IMR-90 (cell line): ENCODE results near the gene NOL6. TPM values are rescaled to one million over a fixed set of nuclear protein-coding genes. Genes with fewer than 3 reads are reported as not detected.

Experiments
- ATAC-seq: fragments of 200-7000 bp; cut with Tn5 transposase; 2 replicates; pipeline ENCODE4 v1.9.1; 2020; ENCODE audit warnings: low read depth, mild to moderate bottlenecking, moderate library complexity
- BruUV-seq: library from RNA; stranded (reverse); fragments of 400-500 nt; replicated peaks from 2 replicates; lab custom pipeline; 2021; lab: Mats Ljungman, UMichigan
- CTCF ChIA-PET: fragments of 300-600 bp; formaldehyde crosslinking; extraction: SDS; loops from one replicate; lab custom pipeline; 2021; ENCODE audit warnings: antibody characterized with exemption; lab: Yijun Ruan, JAX
- POLR2A ChIA-PET: fragments of 300-600 bp; sonication (Branson Sonifier 250); formaldehyde crosslinking; loops from one replicate; lab custom pipeline; 2022; ENCODE audit warnings: antibody characterized with exemption; ENCODE audit not compliant: unreplicated experiment; lab: Charles Lee
- DNase-seq: peaks from one replicate; pipeline ENCODE4 v3.0.0; 2013
- H2AFZ ChIP-seq: replicated peaks from 2 replicates; pipeline ENCODE3; 2013; ENCODE audit warnings: low read length, mild to moderate bottlenecking; ENCODE audit not compliant: poor library complexity
- H2AK5ac ChIP-seq: 2 replicates; pipeline ENCODE4 v1.6.1; 2013; ENCODE audit warnings: low read depth, low read length, inconsistent platforms
- H2AK9ac ChIP-seq: replicated peaks from 2 replicates; pipeline ENCODE3; 2013; ENCODE audit warnings: mild to moderate bottlenecking, low read depth, low read length, moderate library complexity; ENCODE audit not compliant: poor library complexity
- H2BK120ac ChIP-seq: 2 replicates; pipeline ENCODE4 v1.6.1; 2013; ENCODE audit warnings: low read depth, low read length, inconsistent platforms
- H2BK15ac ChIP-seq: 3 replicates; pipeline ENCODE4 v1.6.1; 2013; ENCODE audit warnings: low read depth, low read length, inconsistent platforms
- H2BK20ac ChIP-seq: 2 replicates; pipeline ENCODE4 v1.6.1; 2013; ENCODE audit warnings: low read depth, mild to moderate bottlenecking, inconsistent platforms, low read length, moderate library complexity
- H2BK5ac ChIP-seq: 2 replicates; pipeline ENCODE4 v1.6.1; 2013; ENCODE audit warnings: mild to moderate bottlenecking, low read depth, low read length, inconsistent platforms; ENCODE audit not compliant: poor library complexity, severe bottlenecking
- H3K14ac ChIP-seq: replicated peaks from 2 replicates; pipeline ENCODE4 v1.6.1; 2013; ENCODE audit warnings: low read depth, low read length, inconsistent platforms
- H3K18ac ChIP-seq: 2 replicates; pipeline ENCODE4 v1.6.1; 2013; ENCODE audit warnings: low read depth, low read length, control low read depth
- H3K23ac ChIP-seq: 2 replicates; pipeline ENCODE4 v1.6.1; 2013; ENCODE audit warnings: low read depth, low read length, inconsistent platforms
- H3K27ac ChIP-seq: 2 replicates; pipeline ENCODE4 v1.5.1; 2013; ENCODE audit warnings: mild to moderate bottlenecking, control low read depth, low read length; ENCODE audit not compliant: insufficient read depth
- H3K27me3 ChIP-seq: 2 replicates; pipeline ENCODE4 v1.6.1; 2013; ENCODE audit warnings: low read length; ENCODE audit not compliant: control insufficient read depth, insufficient read depth
- H3K36me3 ChIP-seq: 2 replicates; pipeline ENCODE4 v1.6.1; 2013; ENCODE audit warnings: low read length, mixed read lengths; ENCODE audit not compliant: control insufficient read depth, insufficient read depth
- H3K4ac ChIP-seq: 2 replicates; pipeline ENCODE4 v1.6.1; 2013; ENCODE audit warnings: low read depth, low read length, inconsistent platforms
- H3K4me1 ChIP-seq: 2 replicates; pipeline ENCODE4 v1.6.1; 2013; ENCODE audit warnings: low read length, mixed read lengths; ENCODE audit not compliant: control insufficient read depth, insufficient read depth
- H3K4me2 ChIP-seq: 2 replicates; pipeline ENCODE4 v1.6.1; 2013; ENCODE audit warnings: low read depth, mild to moderate bottlenecking, control low read depth, low read length, moderate library complexity
- H3K4me3 ChIP-seq: 2 replicates; pipeline ENCODE4 v1.5.1; 2013; ENCODE audit warnings: low read depth, mild to moderate bottlenecking, control low read depth, low read length, moderate library complexity; ENCODE audit not compliant: insufficient read depth
- H3K56ac ChIP-seq: 2 replicates; pipeline ENCODE4 v1.6.1; 2013; ENCODE audit warnings: low read length, inconsistent platforms; ENCODE audit not compliant: insufficient read depth; ENCODE audit errors: extremely low read depth
- H3K79me1 ChIP-seq, 2 experiments: 2 replicates each; pipeline ENCODE4 v1.6.1; 2013; ENCODE audit warnings: low read length in 2 of 2, inconsistent platforms in 1 of 2, low read depth in 1 of 2
- H3K9ac ChIP-seq: 2 replicates; pipeline ENCODE4 v1.6.1; 2013; ENCODE audit warnings: low read depth, low read length, control low read depth
- H3K9me1 ChIP-seq: 2 replicates; pipeline ENCODE4 v1.6.1; 2013; ENCODE audit warnings: low read length, inconsistent platforms; ENCODE audit not compliant: insufficient read depth
- H3K9me3 ChIP-seq: 2 replicates; pipeline ENCODE4 v1.6.1; 2013; ENCODE audit warnings: low read length; ENCODE audit not compliant: control insufficient read depth, insufficient read depth
- H4K20me1 ChIP-seq: 2 replicates; pipeline ENCODE4 v1.6.1; 2013; ENCODE audit warnings: low read length, inconsistent platforms; ENCODE audit not compliant: insufficient read depth
- H4K5ac ChIP-seq: 2 replicates; pipeline ENCODE4 v1.6.1; 2013; ENCODE audit warnings: mild to moderate bottlenecking, low read depth, low read length, control low read depth
- H4K8ac ChIP-seq, 2 experiments: 2 replicates each; pipeline ENCODE4 v1.6.1; 2013; ENCODE audit warnings: low read depth in 2 of 2, low read length in 2 of 2, control low read depth in 1 of 2, inconsistent platforms in 1 of 2
- H4K91ac ChIP-seq: 2 replicates; pipeline ENCODE4 v1.6.1; 2013; ENCODE audit warnings: low read depth, low read length, inconsistent platforms; ENCODE audit not compliant: insufficient read depth
- CHD1 ChIP-seq: IDR thresholded peaks from 2 replicates; pipeline ENCODE4 v1.6.1; 2012; ENCODE audit warnings: low read depth, low read length, improper control_type of control experiment
- MAFK ChIP-seq: IDR thresholded peaks from 2 replicates; pipeline ENCODE4 v1.6.1; 2012; ENCODE audit warnings: low read depth, low read length, improper control_type of control experiment
- MAZ ChIP-seq: IDR thresholded peaks from 2 replicates; pipeline ENCODE4 v1.6.1; 2012; ENCODE audit warnings: low read depth, mild to moderate bottlenecking, low read length, improper control_type of control experiment, moderate library complexity, borderline replicate concordance
- MXI1 ChIP-seq: IDR thresholded peaks from 2 replicates; pipeline ENCODE4 v1.6.1; 2012; ENCODE audit warnings: low read depth, mild to moderate bottlenecking, low read length, moderate library complexity, borderline replicate concordance
- NFE2L2 ChIP-seq: fragments of 150-350 bp; IDR thresholded peaks from 2 replicates; pipeline ENCODE4 v1.6.1; 2016; ENCODE audit warnings: low read depth, mild to moderate bottlenecking, low read length
- POLR2A ChIP-seq: IDR thresholded peaks from 2 replicates; pipeline ENCODE4 v1.6.1; 2012; ENCODE audit warnings: mild to moderate bottlenecking, low read depth, low read length
- RCOR1 ChIP-seq: IDR thresholded peaks from 2 replicates; pipeline ENCODE4 v1.6.1; 2012; ENCODE audit warnings: mild to moderate bottlenecking, low read length, improper control_type of control experiment; ENCODE audit not compliant: insufficient replicate concordance
- RFX5 ChIP-seq: IDR thresholded peaks from 2 replicates; pipeline ENCODE4 v1.8.0; 2012; ENCODE audit warnings: low read depth, mild to moderate bottlenecking, low read length, moderate library complexity
- WGBS, 2 experiments: methylation state at CpG; one replicate each; pipeline versions ENCODE4 v1.1.5 to v1.1.7; 2013; ENCODE audit warnings: missing lambda C conversion rate in 2 of 2; ENCODE audit not compliant: insufficient read length in 1 of 2; ENCODE audit errors: extremely low coverage in 2 of 2; 5-methylcytosine and 5-hydroxymethylcytosine counted together
- dilution Hi-C: fragments of 300-500 bp; cut with HindIII; formaldehyde crosslinking; loops from one replicate; pipeline ENCODE4 v1.14.3; 2018; ENCODE audit warnings: low sequenced_read_pairs; ENCODE audit not compliant: unreplicated experiment
- in situ Hi-C: fragments of 300-500 bp; cut with MboI; formaldehyde crosslinking; loops from 3 replicates; pipeline ENCODE4 v1.14.3; 2019; ENCODE audit warnings: low sequenced_read_pairs, inconsistent platforms, mixed read lengths
- intact Hi-C: fragments of 100-400 bp; cut with micrococcal nuclease; formaldehyde crosslinking; loops from 2 replicates; pipeline ENCODE4 v1.10.0; 2022
- polyA plus RNA-seq, 3 experiments: library from polyadenylated mRNA; depleted of rRNA; stranded (reverse); fragments of >200 nt; gene quantifications; 2 replicates each; pipeline ENCODE4 v1.2.3, GENCODE V29; 2012; ENCODE audit warnings: low replicate concordance in 1 of 3
- total RNA-seq: library from RNA; depleted of rRNA; stranded (reverse); fragments of >200 nt; gene quantifications from 2 replicates; pipeline ENCODE4 v1.2.3, GENCODE V29; 2012
- TF ChIP-seq, protein P1 (sequence below): fragments of 150-350 bp; IDR thresholded peaks from 2 replicates; pipeline ENCODE4 v1.6.1; 2017; ENCODE audit warnings: mild to moderate bottlenecking, antibody characterized with exemption, low read length, low read depth

Gene NOL6
- total and polyA plus RNA-seq, 2 of the 4 experiments (the other 2 are of a cell fraction): 47.3 to 71.7 TPM

DNA sequence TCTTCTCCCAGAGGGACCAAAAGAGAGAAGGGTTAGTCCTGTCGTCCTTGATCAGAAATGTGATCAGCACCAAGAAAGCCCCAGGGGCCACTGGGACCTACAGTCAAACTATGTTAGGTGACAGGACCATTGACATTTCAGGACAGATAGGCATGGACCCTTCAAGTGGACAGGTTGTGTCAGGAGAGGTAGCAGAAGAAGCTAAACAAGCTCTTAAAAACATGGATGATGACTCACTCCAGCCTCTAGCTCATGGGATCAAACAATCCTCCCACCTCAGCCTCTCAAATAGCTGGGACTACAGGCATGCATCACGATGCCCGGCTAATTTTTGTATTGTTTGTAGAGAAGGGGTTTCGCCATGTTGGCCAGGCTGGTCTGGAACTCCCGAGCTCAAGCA is 24.0 kb downstream of the NOL6 start:
- Histone ChIP-seq H3K56ac (no peak overlapping the region), H3K27me3 (no peaks in the 10 kb centered on the region), H2BK20ac (no peak overlapping the region), H3K4me1 (peaks cover 11% of the 10 kb centered on the region), H4K91ac (no peak overlapping the region), H3K4me2 (no peak overlapping the region), H4K8ac (no peak overlapping the region), H3K9me3 (no peaks in the 10 kb centered on the region), H2BK5ac (no peak overlapping the region), H3K23ac (no peak overlapping the region), H4K20me1 (no peaks in the 10 kb centered on the region), H2BK120ac (no peak overlapping the region), H2AK9ac (peak overlapping the region; percentile 42), H4K5ac (no peak overlapping the region), H3K4me3 (no peak overlapping the region), H3K18ac (no peak overlapping the region), H3K9me1 (peaks cover 14% of the 10 kb centered on the region), H3K9ac (no peak overlapping the region), H3K36me3 (no peaks in the 10 kb centered on the region), H2AK5ac (no peak overlapping the region), H2BK15ac (no peak overlapping the region), H3K4ac (no peak overlapping the region), H2AFZ (no peak overlapping the region), H3K27ac (no peak overlapping the region), H3K79me1 (no peaks in the 10 kb centered on the region), H3K14ac (no peak overlapping the region)
- ChIA-PET CTCF (no interaction called here), POLR2A (no interaction called here)
- intact Hi-C loops: loop anchor here (5.0 kb wide), 1 partner anchor 42 kb away; no protein-coding TSS in a partner anchor
- dilution Hi-C loops: loop anchor here (25.0 kb wide), 1 partner anchor 162 kb away; the partner anchor contains the start of gene NFX1
- TF ChIP-seq NFE2L2 (no peak), MXI1 (no peak), MAFK (no peak), POLR2A (no peak), CHD1 (no peak), RFX5 (no peak), MAZ (no peak), RCOR1 (no peak)
- TF ChIP-seq, protein P1, sequence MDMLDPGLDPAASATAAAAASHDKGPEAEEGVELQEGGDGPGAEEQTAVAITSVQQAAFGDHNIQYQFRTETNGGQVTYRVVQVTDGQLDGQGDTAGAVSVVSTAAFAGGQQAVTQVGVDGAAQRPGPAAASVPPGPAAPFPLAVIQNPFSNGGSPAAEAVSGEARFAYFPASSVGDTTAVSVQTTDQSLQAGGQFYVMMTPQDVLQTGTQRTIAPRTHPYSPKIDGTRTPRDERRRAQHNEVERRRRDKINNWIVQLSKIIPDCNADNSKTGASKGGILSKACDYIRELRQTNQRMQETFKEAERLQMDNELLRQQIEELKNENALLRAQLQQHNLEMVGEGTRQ: no peak
- in situ Hi-C loops: no loop called here
- BruUV-seq: no TSS peak
- DNase-seq (no peak), ATAC-seq (no peak)
- WGBS, 2 experiments: 100% methylated on average over 1 of the region's 5 CpGs; no CpG with 5 or more reads in 1 of the 2 experiments
